WTC11 (cell line): ENCODE results near the gene CLPTM1.

ENCODE experiments used
- FOXJ3 ChIP-seq: sonication (generic); formaldehyde crosslinking; IDR thresholded peaks from 2 replicates; pipeline ENCODE4 v1.9.0; 2021; ENCODE audit warnings: missing genetic modification reagents, mild to moderate bottlenecking, borderline replicate concordance
- KAT7 ChIP-seq: sonication (generic); formaldehyde crosslinking; IDR thresholded peaks from 2 replicates; pipeline ENCODE4 v1.8.1; 2023; ENCODE audit warnings: missing genetic modification reagents, mild to moderate bottlenecking, borderline replicate concordance
- NR3C1 ChIP-seq: sonication (generic); formaldehyde crosslinking; conservative IDR thresholded peaks from 2 replicates; pipeline ENCODE4 v1.8.1; 2023; ENCODE audit warnings: low read depth, mild to moderate bottlenecking, missing genetic modification reagents
- SP1 ChIP-seq: sonication (generic); formaldehyde crosslinking; conservative IDR thresholded peaks from 2 replicates; pipeline ENCODE4 v1.8.1; 2022; ENCODE audit warnings: missing genetic modification reagents
- TEAD4 ChIP-seq: sonication (generic); formaldehyde crosslinking; IDR thresholded peaks from 2 replicates; pipeline ENCODE4 v1.8.0; 2022; ENCODE audit warnings: mild to moderate bottlenecking, missing genetic modification reagents
- USF2 ChIP-seq: sonication (generic); formaldehyde crosslinking; IDR thresholded peaks from 2 replicates; pipeline ENCODE4 v1.8.1; 2023; ENCODE audit warnings: mild to moderate bottlenecking, missing genetic modification reagents, moderate library complexity
- ZNF671 ChIP-seq: fragments of 250-450 bp; sonication (Bioruptor Pico); IDR thresholded peaks from 2 replicates; pipeline ENCODE4 v1.8.0; 2021; ENCODE audit warnings: mild to moderate bottlenecking
- TF ChIP-seq, protein P1 (sequence below): fragments of 200-600 bp; IDR thresholded peaks from 2 replicates; pipeline ENCODE4 v1.8.0; 2022; ENCODE audit warnings: antibody characterized with exemption

DNA sequence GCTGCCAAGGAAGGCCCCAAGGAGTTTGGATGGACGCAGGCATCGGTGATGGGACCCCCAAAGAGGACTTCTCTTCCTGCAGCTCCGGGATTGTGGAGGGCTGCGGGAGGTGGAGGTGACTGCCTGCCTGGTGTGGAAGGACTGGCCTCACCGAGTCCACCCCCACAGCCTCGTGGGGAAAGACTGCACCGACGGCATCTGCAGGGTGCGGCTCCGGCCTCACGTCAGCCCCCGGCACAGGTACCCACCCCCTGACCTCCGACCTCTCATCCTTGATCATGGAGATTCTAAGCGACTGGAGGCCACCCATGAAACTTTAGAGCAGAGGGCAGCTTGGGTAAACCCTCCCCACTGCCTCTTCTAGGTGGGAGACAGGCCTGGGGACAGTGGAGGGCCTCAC, 66.8 kb downstream of the CLPTM1 start:
- TF ChIP-seq, protein P1, sequence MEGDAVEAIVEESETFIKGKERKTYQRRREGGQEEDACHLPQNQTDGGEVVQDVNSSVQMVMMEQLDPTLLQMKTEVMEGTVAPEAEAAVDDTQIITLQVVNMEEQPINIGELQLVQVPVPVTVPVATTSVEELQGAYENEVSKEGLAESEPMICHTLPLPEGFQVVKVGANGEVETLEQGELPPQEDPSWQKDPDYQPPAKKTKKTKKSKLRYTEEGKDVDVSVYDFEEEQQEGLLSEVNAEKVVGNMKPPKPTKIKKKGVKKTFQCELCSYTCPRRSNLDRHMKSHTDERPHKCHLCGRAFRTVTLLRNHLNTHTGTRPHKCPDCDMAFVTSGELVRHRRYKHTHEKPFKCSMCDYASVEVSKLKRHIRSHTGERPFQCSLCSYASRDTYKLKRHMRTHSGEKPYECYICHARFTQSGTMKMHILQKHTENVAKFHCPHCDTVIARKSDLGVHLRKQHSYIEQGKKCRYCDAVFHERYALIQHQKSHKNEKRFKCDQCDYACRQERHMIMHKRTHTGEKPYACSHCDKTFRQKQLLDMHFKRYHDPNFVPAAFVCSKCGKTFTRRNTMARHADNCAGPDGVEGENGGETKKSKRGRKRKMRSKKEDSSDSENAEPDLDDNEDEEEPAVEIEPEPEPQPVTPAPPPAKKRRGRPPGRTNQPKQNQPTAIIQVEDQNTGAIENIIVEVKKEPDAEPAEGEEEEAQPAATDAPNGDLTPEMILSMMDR, result no peak
- TF ChIP-seq USF2 (CRISPR knock-in tag) (no peak), NR3C1 (CRISPR knock-in tag) (no peak), KAT7 (no peak), ZNF671 (no peak), TEAD4 (no peak), FOXJ3 (CRISPR knock-in tag) (no peak), SP1 (no peak)
